Frontal cortex (tissue), 4 donors: ENCODE results near the gene PRR29. TPM values are rescaled to one million over a fixed set of nuclear protein-coding genes. Genes with fewer than 3 reads are reported as not detected.

Experiments used
- DNase-seq, 2 donors: peaks; one replicate each; pipeline ENCODE4 v3.0.0; 2012; ENCODE audit warnings: low spot score in 2 of 2
- FAIRE-seq: peaks from 2 replicates; lab custom pipeline; 2012; peaks lifted over from hg19 to GRCh38; lab: Jason Lieb, UNC
- total RNA-seq: library from RNA; depleted of rRNA; stranded (reverse); fragments of >200 nt; gene quantifications from one replicate; pipeline ENCODE4 v1.2.3, GENCODE V29; 2014
- donor health status: control.
- donor health status: control.
- donor health status: control.

PRR29 gene
- total RNA-seq, result 2.0 TPM

DNA sequence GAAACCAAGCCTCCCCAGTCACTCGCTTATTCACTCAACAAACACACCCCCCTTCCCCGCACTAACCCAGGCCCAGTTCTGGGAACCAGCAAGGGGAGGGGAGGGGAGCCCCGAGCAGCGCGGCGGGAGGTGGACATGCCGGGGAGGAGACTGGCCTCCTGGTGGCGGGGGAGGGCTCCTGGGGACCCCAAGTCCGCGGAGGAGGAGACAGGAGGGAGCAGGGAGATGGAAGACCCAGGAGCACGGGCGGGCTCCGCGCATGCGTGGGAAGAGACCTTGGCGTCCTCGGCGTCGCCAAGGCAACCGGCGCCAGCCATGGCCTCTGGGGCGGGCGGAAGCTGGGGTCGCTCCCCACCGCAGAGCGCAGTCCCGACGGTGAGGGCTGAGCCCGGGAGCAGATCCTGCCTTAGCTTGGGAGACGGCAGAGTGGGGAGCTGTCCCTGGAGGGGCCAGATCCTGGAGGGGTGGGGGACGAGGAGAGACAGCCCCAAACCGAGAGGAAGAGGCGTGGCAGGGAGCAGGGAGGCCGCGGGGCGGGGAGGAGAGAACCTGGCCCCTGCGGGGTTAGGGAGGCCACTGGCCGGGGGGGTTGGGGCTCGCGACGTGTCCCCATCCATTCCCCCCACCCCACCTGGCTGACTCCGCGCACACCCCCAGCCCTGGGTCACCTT, at the start of gene PRR29:
PRR29 (plus strand) TSS at position 302 of the 671 bp plus-strand sequence; CDS start at position 316, 14 bp downstream.
- FAIRE-seq (no peak), DNase-seq (peak; percentile 51 to 86)

DNA sequence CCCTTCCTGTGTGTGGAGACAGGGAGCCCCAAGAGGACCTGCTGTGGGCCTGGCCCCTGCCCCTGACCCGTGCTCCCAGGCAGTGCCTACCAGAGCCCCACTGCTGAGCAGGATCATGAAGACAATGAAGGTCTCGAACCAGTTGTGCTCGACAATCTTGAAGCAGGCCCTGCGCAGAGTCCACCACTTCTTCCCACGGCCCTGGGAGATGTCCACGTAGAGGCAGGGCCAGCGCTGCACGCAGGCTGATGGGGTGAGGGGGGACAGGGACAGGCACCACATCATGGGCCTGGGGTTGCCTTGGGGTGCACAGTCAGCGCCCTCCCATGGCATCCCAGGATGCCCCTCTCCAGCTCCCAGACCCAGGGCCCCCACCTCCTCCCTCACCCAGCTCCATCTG, 49.6 kb upstream of the PRR29 start:
- DNase-seq (no peak), FAIRE-seq (no peak)

DNA sequence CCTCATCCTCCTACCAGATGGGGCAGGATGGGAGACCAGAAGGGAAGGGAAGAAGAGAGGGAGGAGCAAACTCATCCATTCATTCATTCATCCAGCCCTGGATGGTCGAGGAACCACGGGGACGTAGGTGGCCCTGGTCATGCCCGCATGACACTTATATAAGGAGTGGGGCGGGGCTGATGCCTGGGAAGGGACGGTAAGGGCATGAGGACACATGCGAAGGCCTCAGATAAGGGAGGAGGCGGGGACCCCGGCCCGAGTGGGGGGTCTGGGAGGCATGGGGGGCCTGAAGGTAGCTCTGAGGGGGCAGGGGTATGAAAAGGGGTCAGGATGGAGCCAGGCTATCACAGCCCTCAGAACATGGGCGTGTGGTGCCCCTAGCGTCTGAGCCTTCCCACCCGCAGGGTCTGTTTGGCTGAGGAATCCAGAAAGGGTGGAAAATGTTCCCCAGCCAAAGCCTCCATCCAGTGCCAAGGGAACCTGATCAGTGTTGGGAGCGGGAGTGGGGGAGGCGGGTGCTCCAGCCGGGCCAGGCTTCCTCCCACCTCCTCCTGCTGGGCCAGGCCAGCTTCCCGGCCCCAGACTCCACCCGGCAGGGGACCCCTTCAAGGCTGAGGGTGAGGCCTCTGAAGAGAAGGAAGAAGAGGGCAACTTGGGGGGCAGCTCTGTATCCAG, 48.4 kb upstream of the PRR29 start:
- no peak for DNase-seq
- no peak for FAIRE-seq

DNA sequence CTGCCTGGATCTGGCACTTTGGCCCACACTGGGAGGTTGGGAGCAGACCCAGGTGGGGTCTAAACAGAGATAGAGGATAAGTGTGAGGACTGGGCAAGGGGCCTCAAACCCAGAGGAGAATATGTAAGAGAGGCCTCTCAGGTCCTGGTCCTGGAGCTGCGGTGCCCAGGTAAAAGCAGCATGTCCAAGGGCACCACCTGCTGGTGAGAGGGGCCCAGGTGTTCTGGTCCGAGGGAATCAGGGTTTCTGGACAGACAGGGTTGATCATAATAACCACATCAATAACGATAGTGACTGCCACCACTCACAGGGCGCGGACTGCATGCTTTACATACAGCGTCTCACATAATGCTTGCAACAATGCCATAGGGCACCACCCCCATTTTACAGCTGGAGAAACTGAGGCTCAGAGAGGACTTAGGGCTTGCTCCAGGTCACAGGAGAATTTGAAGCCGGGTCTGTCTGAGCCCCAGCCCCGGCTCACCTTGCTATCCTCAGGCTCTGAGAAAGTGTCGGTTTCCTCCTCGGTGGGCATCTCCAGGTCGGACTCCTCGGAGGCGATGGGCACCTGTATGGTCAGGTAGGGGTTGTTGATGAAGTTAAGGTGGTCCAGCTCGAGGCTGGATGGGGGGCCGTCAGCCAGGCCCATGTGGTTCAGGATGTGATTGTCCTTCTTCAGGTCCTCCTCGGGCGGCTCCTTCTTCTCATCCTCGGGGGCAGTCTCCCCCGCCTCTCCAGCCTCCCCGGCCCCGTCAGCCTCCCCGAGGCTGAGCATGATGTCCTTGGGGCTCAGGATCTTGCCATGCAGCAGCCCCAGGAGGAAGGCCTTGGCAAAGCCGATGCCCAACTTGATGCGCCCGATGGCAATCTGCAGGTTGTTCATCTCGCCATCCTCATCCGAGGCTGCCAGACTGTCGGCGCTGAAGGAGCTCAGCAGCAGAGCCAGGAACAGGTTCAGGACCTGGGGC, 46.9 kb upstream of the PRR29 start:
- DNase-seq, result no peak
- no peak for FAIRE-seq

DNA sequence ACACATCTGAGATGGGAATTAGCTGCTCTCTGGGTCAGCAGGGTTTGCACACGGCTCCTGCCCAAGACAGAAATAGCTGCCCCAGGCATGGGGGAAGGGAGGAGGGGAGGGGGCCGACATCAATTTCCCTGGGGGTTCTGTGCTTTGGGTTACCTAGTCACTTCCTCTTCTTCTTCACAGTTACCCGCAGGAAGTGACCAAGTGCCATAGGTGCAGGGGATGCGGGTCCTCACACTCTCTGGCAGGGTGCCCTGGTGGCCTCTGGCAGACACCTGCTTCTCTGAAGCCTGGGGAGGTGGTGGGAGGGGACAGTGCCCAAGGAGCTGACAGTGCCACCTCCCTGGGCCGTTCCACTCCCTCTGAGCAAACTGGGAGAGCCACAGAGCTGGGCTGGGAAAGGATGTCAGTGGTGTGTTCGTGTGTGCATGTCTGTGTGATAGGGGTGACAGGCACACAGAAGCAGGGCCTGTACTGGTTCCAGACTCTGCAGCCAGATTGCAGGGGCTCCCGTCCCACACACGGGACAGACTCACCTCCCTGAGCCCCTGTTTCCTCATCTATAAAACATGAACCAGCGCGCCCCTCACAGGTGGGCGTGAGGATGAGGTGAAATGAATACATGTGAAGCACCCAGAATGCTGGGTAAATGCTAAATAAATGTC, 43.6 kb upstream of the PRR29 start:
- no peak for DNase-seq
- FAIRE-seq, result no peak

DNA sequence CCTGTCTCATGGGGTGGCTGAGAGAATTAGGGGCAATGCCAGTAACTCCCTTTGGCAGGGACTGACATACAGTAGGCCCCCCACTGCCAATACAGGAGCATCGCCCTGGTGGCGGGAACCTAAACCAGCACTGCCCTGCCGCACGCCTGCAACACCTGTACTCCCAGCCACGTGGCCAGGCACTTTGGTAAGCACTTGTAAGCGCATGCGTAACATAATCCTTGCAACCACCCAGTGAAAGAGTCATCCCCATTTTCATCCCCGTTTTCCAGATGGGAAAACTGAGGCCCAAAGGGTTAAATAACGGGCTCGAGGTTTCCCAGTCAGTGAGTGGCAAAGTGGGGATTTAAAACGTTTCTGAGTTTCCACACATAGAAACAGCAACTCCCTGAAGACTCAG, 42.9 kb upstream of the PRR29 start:
- DNase-seq (no peak), FAIRE-seq (no peak)

DNA sequence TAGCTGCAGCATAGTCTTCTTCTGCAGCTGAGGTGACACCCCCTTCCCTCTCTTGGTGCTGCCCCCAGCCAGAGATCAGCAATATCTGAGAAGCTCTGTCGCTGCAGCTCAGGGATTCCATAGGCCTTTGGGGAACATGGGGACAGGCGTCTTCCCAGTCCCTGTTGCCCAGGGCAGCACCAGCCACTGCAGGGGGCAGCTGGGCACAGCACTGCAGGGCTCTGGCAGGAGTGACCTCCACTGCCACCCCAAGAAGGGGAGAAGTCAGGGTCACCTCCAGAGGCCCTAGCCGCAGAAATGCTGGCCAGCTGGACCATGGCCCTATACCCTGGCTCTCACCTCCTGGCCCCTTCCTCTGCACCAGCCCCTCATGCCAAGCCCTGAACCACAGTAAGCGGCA, 42.4 kb upstream of the PRR29 start:
- no peak for DNase-seq
- no peak for FAIRE-seq

DNA sequence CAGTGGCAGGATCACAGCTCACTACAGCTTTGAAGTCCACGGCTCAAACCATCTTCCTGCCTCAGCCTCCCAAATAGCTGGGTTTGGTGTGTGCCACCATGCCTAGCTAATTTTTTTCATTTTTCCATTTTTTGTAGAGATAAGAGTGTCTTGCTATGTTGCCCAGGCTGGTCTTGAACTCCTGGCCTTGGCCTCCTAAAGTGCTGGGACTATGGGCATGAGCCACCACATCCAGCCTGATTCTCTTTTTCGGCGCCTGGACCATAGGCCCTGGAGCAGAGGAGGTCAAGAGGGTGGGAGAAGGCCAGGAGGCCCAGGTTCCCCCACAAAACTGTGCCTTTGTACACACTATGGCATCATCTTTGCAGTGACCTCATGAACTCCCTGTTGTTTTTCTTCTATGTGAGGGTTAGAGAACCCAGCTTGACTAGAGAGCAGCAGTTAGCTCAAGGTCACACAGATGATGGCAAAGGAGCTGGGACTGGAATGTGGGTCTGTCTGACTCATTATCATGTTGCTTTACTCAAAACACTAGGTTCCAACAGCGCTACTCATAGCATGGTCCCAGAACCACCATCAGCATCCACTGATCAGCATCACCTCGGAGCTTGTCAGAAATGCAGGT, 41.7 kb upstream of the PRR29 start:
- no peak for DNase-seq
- no peak for FAIRE-seq

DNA sequence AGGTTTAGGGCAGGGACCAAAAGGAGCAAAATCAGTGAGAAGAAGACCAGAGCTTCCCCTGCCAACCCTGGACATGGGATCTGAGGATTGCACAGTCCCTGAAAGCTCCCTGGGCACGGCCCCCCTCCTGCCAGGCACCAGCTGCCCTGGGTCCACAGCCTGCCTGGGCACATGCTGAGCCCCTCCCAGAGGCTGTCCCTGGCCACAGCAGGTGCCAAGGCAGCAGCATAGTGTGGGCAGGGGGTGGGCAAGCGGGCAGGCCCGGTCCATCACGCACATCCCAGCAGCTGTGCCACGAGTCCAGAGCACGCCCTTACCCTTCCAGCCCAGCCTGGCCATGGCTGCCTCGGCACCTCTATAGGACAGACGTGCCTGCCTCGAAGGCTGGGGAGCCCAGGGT, 38.1 kb upstream of the PRR29 start:
- DNase-seq (no peak), FAIRE-seq (no peak)

DNA sequence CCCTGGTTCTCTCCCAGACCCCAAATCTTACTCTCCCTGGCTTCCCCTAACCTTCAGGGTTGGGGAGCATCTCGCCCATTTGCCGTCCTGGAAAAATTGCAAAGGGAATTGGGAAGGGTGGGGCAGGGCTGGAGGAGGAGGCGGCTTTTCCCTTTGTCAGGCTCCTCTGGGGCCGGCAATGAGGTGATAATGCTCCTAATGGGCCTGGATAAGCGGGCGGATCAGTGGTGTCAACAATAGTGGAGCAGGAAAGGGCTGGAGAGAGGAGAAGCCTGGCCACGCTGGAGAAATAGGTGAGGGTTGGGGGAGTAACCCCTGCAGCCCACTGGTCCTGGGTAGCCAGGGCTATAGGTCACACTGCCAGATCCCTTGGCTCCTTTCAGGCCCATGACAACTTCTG, 37.7 kb upstream of the PRR29 start:
- DNase-seq (no peak), FAIRE-seq (no peak)

DNA sequence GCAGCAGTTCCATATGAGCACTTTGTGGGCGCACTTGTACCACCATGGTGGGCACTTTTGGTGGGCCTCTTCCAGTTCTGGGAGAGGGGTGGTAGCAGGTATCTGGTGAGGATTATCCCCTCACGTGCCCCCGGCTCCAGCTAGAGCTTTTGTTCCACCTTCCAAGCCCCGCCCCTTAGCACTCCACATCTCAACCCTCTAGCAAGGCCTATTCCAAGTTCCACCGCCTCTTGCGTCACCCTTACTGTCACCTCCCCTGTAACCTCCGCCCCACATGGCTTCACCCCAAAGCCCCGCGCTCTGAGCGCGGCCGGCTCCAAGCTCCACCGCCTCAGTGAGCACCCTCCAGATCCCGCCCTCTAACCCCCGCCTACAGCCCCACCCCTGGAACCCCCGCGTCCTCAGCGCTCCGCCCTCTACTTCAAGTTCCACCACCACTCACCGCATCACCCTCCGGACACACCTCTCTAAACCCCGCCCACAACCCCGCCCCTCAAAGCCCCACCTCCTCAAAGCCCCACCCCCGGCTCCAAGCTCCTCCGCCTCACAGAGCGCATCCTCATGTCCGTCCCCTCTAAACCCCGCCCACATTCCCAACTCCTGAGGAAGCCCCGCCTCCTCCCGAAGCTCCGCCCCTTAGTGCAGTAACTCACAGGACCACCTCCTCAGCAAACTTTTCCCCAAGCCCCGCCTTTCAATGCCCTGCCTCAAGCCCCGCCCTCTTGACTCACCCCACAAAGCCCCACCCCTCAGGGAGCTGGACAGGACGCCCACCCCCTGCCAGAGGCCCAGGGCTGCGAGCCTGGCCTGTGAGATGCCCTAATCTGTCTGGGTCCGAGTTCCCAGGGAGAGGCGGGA, 36.6 kb upstream of the PRR29 start:
- FAIRE-seq, result no peak
- no peak for DNase-seq

DNA sequence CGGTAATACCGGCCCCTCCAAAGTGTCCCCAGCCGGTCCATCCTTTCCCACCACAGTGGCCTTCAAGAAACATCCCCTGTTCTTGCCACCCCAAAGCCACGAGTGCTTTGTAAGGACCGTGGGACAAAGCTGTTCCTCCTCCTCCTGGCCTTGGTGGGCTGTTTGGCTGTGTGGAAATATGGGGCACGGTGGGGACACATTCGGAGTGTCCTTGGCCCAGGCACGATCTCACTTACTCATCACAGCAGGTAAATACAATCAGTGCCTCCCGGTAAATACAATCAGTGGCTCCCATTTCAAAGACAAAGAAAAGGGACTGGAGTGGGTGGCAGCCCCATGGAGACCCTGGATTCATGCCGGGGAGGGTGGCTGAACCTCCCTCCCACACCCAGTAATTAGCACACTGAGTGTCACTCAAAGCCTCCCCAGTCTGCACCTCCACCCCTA, 35.8 kb upstream of the PRR29 start:
- DNase-seq (no peak), FAIRE-seq (no peak)

DNA sequence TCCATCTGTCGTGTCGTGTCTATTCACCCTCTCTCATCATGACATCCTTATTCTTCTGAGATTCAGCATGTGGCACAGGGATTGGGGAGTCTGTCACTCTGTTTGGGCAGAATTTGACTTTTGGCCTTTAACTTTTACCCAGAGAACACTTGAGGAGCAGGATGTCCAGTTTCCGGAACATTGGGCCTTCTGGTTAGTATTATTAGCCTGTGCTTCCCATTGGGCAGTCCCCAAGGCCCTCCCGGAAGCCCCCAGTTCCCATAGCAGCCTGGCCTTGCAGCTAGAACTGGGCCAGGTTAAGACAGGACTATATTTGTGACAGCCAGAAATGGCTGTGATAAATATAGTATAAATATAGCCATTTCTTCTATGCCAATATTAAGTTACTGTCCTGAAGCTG, 35.0 kb upstream of the PRR29 start:
- FAIRE-seq (no peak), DNase-seq (no peak)

DNA sequence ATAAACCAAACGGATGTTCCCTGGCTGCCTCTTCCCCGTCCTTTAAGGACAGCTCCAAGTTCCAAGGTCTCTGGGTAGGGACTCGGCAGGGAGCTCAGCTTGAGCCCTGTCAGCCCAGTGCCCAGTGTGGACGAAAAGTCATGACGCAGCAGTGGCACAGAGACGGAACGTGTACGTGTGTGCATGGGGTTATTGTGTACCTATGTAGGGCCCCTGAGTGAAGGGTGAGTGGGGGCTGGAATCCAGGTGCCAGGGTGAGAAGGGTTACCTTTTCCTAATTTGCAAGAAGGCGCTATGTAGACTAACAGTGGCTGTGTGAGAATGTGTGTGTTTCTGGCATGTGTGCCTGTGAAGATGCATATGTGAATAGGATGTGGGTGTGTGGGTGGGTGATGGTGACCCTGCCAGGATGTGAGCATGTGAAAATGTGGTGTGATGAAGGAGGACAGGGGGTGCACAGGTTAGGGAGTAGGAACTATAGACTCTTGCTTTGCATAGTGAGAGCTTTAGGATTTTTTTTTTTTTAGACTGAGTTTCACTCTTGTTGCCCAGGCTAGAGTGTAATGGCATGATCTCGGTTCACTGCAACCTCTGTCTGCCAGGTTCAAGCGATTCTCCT, 31.4 kb upstream of the PRR29 start:
- FAIRE-seq, result no peak
- DNase-seq, result no peak

DNA sequence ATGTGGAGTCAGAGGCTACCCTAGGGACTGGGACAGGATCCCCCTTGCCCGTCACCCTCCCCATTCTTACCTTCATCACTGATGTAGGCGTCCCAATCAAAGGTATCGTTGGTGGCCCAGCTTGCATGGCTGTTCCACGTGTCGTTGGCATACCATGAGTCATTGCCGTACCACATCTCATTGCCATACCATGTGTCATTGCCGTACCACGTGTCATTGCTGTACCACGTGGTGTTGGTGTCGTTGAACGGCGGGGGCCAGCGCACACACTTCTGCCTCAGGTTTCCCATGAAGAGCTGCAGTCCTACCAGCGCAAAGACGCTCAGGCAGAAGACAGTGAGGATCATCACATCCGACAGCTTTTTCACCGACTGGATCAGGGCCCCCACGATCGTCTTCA, 30.2 kb upstream of the PRR29 start:
- FAIRE-seq, result no peak
- no peak for DNase-seq

DNA sequence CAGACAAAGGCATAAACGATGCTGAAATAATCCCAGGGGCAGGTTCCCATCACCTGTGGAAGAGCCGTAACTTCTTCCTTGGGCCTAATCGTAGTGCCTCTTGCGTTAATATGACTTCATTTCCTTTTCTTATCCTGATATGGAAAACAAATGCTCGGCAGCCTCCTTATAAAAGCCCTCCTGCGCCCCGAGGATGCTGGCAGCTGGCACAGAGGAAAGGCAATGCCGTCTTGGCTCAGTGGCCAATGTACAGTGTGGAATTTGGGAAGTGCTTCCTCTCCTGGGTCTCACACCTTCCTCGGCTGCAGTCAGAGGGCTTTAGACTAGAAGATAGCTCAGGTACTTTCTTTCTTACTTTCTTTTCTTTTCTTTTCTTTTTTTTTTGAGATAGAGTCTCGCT, 28.9 kb upstream of the PRR29 start:
- FAIRE-seq, result no peak
- DNase-seq, result no peak

DNA sequence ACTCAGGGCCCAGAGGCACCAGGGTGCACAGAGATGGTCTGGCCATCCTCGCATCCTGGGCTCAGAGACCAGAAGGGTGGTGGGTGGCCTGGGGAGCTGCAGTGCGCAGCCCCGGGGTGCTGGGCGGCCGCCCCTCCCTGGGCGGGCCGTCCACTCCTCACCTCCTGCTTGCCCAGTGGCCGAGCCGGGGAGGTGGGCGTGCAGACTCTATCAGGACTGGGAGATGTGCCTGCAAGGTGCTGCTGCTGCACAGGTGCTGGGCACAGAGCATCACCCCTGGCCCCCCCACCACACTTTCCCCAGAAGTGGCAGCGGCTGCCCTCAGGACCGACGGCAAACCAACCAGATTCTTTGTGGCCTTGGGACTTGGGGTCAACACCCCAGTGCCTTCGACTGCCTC, 25.4 kb upstream of the PRR29 start, which contains the start of gene SCN4A:
SCN4A (minus strand) TSS at position 123 of the 400 bp plus-strand sequence; CDS start at position 46, 77 bp downstream.
- DNase-seq, result no peak
- no peak for FAIRE-seq

DNA sequence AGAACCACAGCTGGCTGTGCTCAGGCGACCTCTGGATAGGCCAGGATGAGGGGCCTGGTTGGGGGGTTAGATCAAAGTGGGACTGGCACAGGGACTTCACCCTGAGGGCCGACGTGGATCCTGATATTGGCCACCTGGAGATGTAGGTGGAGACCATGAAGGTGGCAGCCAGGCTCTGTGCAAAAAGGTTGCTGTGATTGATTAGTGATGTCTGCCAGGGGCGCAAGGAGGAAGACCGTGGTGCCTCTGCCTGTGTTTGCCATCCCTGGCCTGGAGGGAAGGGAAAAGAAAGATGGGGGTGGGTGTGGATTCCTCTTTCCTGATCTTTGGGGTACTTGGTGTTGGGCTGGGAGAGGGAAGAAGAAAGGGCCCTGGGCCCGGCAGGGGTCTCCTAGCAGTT, 24.9 kb upstream of the PRR29 start:
- DNase-seq, result no peak
- no peak for FAIRE-seq
